ENCODE measurements around the gene DUSP22.

DUSP22 gene

GRCh38 chr6:353642-354614 is 61.6 kb downstream of the DUSP22 start:
- no peak for DNase-seq

- no peak for DNase-seq
Observed at GRCh38 chr6:354631-355280, 62.5 kb downstream of the DUSP22 start.

GRCh38 chr6:355373-356208 is 63.3 kb downstream of the DUSP22 start:
- no peak for DNase-seq

- no peak for DNase-seq
Observed at GRCh38 chr6:356828-357251, 64.6 kb downstream of the DUSP22 start.

- no peak for DNase-seq
Observed at GRCh38 chr6:357261-357790, 65.0 kb downstream of the DUSP22 start.

- DNase-seq, result no peak
Observed at GRCh38 chr6:357791-358341, 65.6 kb downstream of the DUSP22 start.

GRCh38 chr6:358432-358831 is 66.1 kb downstream of the DUSP22 start:
- no peak for DNase-seq

- no peak for DNase-seq
Observed at GRCh38 chr6:358847-359246, 66.6 kb downstream of the DUSP22 start.

GRCh38 chr6:359261-360035 is 67.2 kb downstream of the DUSP22 start:
- no peak for DNase-seq

GRCh38 chr6:360349-360748 is 68.1 kb downstream of the DUSP22 start:
- no peak for DNase-seq

GRCh38 chr6:360764-361373 is 68.6 kb downstream of the DUSP22 start:
- DNase-seq, result no peak

- DNase-seq, result no peak
Observed at GRCh38 chr6:361411-362132, 69.3 kb downstream of the DUSP22 start.

GRCh38 chr6:362231-362923 is 70.1 kb downstream of the DUSP22 start:
- DNase-seq, result no peak

GRCh38 chr6:362924-363249 is 70.6 kb downstream of the DUSP22 start:
- no peak for DNase-seq

GRCh38 chr6:363291-363690 is 71.0 kb downstream of the DUSP22 start:
- no peak for DNase-seq

- DNase-seq, result no peak
Observed at GRCh38 chr6:363909-364308, 71.6 kb downstream of the DUSP22 start.

- no peak for DNase-seq
Observed at GRCh38 chr6:364609-365540, 72.6 kb downstream of the DUSP22 start.

- DNase-seq, result no peak
Observed at GRCh38 chr6:365835-366234, 73.5 kb downstream of the DUSP22 start.
